GM12892 (cell line): ENCODE measurements around the gene ERFE.

Experiments
- DNase-seq: peaks from one replicate; pipeline ENCODE4 v3.0.0; 2011; ENCODE audit not compliant: insufficient read length
- FAIRE-seq: peaks from 2 replicates; lab custom pipeline; 2011; peaks lifted over from hg19 to GRCh38; lab: Jason Lieb, UNC
- POLR2A ChIP-seq: IDR thresholded peaks from 2 replicates; pipeline ENCODE4 v1.6.1; 2011; ENCODE audit warnings: low read depth, low read length, control low read depth
- POLR2AphosphoS5 ChIP-seq: IDR thresholded peaks from 2 replicates; pipeline ENCODE4 v1.6.1; 2011; ENCODE audit warnings: low read depth, low read length, control low read depth
- TAF1 ChIP-seq: IDR thresholded peaks from 2 replicates; pipeline ENCODE4 v1.6.1; 2011; ENCODE audit warnings: low read depth, mild to moderate bottlenecking, control low read depth, low read length, borderline replicate concordance

ERFE gene

DNA sequence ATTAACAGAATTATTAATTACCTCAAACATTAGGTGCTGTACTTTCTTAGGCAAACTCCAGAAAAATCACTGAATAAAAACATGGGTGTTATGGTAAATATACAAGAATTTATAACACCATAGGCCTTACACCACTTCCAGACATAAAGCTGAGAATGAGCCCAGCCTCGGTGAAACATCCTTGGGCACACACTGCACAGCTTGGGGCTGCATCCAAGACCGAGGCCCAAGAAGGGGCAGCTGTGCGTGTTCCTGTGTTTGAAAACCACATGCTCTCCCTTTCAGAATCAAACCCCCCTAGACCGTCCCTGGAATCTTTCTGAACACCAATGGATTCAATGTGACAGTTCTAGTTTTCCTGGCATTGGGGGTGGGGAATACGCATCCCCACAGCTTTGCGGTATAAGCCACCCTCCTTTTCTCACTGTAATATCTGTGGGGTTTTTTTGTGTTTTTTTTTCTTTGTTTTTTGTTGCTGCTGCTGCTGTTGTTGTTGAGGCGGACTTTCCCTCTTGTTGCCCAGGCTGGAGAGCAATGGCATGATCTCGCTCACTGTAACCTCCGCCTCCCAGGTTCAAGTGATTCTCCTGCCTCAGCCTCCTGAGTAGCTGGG is 12.9 kb downstream of the ERFE start:
- DNase-seq (no peak), FAIRE-seq (no peak)
- no peak for TF ChIP-seq POLR2A
- no peak for TF ChIP-seq TAF1
- TF ChIP-seq POLR2AphosphoS5, result no peak

- DNase-seq (no peak), FAIRE-seq (no peak)
- TF ChIP-seq POLR2A (no peak), POLR2AphosphoS5 (no peak), TAF1 (no peak)
These were observed 13.7 kb downstream of the ERFE start for GRCh38 chr2:238172439-238172838.

DNA sequence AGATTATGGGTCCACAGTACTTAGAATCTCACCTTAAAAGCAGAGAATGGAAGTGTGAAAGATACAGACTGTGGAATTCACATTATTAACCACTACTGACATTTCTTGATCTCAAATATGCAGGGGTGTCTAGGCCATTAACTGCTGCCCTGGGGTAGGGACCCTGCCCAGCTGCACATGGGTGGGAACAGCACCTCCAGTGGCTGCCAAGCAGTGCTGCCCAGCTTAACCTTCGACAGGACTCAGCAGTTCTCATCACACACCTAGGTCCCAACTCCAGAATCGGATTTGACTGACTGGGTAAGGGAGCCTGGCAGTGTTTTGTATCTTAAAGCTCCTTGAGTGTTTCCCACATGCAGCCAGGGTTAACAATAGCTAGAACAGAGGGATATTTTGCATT is 14.9 kb downstream of the ERFE start:
- TF ChIP-seq POLR2AphosphoS5 (peak; percentile 29; the same call in 1 of the 2 replicates), POLR2A (no peak), TAF1 (no peak)
- FAIRE-seq, result no peak
- DNase-seq, result no peak

DNA sequence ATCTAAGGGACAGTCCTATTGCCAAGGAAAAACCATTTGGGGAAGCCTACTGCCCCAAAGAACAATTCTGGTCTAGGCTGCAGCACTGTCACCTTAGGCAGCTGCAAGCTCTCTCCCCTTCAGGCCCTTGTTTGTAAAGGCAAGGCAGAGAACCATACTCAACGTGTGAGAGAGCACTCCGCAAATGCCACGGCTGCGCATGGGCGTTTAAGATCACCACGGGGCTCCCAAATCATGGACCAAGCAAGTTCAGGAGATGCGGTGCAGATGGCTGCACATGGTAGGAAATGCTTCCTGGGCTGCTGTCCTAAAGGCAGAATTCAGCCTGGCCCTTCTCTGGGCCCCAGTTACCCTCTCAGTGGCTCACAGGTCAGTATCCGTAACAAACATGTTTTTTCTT is 15.5 kb downstream of the ERFE start:
- DNase-seq, result no peak
- no peak for TF ChIP-seq POLR2A
- no peak for TF ChIP-seq POLR2AphosphoS5
- TF ChIP-seq TAF1, result no peak
- FAIRE-seq, result no peak

GRCh38 chr2:238174701-238175100 is 15.9 kb downstream of the ERFE start:
- FAIRE-seq (no peak), DNase-seq (no peak)

GRCh38 chr2:238176613-238177012 is 17.8 kb downstream of the ERFE start:
- DNase-seq (no peak), FAIRE-seq (no peak)
- TF ChIP-seq POLR2A, result 0 out of 2 replicates have a peak, but pooled peaks have one; percentile 2
- TF ChIP-seq TAF1, result no peak

More at GRCh38 chr2:238174701-238175100, 15.9 kb downstream of the ERFE start:
- TF ChIP-seq TAF1 (no peak), POLR2A (no peak), POLR2AphosphoS5 (no peak)

GRCh38 chr2:238180554-238180953 is 21.8 kb downstream of the ERFE start:
- DNase-seq, result no peak
- TF ChIP-seq POLR2A (no peak), TAF1 (no peak), POLR2AphosphoS5 (no peak)
- FAIRE-seq, result no peak

GRCh38 chr2:238182362-238182761 is 23.6 kb downstream of the ERFE start:
- no peak for FAIRE-seq
- TF ChIP-seq TAF1 (no peak), POLR2A (no peak), POLR2AphosphoS5 (no peak)
- no peak for DNase-seq

DNA sequence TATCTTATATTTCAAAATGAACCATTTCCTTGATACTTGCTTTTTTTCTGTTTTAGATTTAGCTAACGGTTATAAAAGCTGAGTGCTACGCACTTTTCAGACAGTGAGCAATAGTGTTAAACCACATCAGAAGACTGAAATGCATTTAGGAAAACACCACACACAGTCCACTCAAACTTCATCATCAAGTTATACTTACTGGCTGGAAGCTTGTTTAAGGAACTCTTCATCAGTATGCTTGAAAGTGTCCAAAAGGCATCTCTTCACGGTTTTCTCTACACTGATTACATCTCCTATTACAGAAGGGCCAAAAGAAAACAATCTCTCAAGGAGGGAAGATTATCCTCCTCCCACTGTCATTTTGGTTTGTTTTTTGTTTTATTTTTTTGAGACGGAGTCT is 25.1 kb downstream of the ERFE start:
- DNase-seq, result no peak
- no peak for FAIRE-seq
- TF ChIP-seq TAF1 (no peak), POLR2A (no peak), POLR2AphosphoS5 (no peak)

DNA sequence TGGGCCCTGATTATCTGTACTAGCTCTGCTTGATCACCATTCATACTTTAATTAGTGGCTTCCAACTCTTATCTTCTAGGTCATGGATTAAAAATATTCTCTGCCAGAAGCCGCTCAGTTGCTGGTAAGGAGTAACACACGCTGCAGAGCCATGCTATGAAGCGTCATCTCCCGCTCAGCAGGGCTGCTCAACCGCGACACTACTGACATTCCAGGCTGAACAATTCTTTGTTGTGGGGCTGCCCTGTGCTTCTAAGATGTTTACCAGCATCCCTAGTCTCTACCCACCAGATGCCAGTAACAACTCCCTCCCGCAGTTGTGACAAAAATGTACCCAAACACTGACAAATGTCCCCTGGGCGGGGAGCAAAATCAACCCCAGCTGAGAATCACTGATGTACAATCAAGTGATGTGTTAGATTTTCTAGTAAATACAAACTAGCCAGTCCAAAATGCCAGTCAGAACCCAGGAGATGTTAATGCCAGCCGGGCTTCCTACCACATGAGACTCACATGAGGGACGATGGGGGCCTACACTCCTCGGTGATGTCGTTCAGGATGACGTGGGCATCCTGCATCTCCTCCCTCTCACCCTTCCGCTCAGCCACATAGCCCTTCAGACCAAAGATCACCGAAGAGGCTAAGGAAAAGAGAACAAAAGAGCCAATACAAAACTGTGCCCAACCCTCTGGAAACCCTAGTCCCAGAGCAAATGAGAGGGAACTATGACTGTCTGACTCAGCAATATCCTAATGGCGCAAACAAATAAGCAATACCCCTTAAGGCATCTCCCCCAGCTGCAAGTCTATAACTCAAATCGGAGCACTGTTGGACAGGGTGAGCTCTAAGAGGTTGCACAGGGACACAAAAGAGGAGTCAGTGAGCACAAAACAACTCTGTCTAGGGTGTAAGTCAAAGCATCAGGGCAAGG is 29.1 kb downstream of the ERFE start:
- FAIRE-seq (no peak), DNase-seq (no peak)
- TF ChIP-seq TAF1, result no peak
- no peak for TF ChIP-seq POLR2A
- no peak for TF ChIP-seq POLR2AphosphoS5

- DNase-seq (no peak), FAIRE-seq (no peak)
- no peak for TF ChIP-seq POLR2AphosphoS5
- no peak for TF ChIP-seq TAF1
- no peak for TF ChIP-seq POLR2A
These were observed 31.7 kb downstream of the ERFE start for GRCh38 chr2:238190445-238190844.

- FAIRE-seq, result peak; percentile 30
- TF ChIP-seq POLR2A, result no peak
- no peak for TF ChIP-seq TAF1
- TF ChIP-seq POLR2AphosphoS5, result no peak
- DNase-seq, result no peak
These were observed 43.7 kb downstream of the ERFE start for GRCh38 chr2:238202326-238203093.
